NB4 (cell line): Measurements from ENCODE around the gene SUDS3.
"Not testable (repeated sequence)": the region's sequence is repeated elsewhere in the genome, so short reads cannot be mapped to it uniquely, and the experiment has no call there.

Experiments used
- POLR2A ChIP-seq: IDR thresholded peaks from 2 replicates; pipeline ENCODE4 v1.6.1; 2011; ENCODE audit warnings: mild to moderate bottlenecking; ENCODE audit not compliant: insufficient read length; ENCODE audit errors: extremely low read depth
- TF ChIP-seq, protein P1 (sequence below): IDR thresholded peaks from one replicate; pipeline ENCODE4 v1.5.1; 2012; ENCODE audit warnings: low read depth, low read length

DNA sequence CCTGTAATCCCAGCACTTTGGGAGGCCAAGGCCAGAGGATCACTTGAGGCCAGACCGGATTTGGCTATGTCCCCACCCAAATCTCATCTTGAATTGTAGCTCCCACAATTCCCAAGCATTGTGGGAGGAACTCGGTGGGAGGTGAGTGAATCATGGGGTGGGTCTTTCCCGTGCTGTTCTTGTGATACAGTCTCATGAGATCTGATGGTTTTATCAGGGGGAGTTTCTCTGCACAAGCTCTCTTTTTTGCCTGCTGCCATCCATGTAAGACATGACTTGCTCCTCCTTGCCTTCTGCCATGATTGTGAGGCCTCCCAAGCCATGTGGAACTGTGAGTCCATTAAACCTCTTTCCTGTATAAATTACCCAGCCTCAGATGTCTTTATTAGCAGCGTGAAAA lies 21.9 kb upstream of the SUDS3 start:
- TF ChIP-seq, protein P1, sequence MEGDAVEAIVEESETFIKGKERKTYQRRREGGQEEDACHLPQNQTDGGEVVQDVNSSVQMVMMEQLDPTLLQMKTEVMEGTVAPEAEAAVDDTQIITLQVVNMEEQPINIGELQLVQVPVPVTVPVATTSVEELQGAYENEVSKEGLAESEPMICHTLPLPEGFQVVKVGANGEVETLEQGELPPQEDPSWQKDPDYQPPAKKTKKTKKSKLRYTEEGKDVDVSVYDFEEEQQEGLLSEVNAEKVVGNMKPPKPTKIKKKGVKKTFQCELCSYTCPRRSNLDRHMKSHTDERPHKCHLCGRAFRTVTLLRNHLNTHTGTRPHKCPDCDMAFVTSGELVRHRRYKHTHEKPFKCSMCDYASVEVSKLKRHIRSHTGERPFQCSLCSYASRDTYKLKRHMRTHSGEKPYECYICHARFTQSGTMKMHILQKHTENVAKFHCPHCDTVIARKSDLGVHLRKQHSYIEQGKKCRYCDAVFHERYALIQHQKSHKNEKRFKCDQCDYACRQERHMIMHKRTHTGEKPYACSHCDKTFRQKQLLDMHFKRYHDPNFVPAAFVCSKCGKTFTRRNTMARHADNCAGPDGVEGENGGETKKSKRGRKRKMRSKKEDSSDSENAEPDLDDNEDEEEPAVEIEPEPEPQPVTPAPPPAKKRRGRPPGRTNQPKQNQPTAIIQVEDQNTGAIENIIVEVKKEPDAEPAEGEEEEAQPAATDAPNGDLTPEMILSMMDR = not testable (repeated sequence)
- TF ChIP-seq POLR2A = not testable (repeated sequence)
